ENCODE data around the gene LRRC14B.
A peak's percentile ranks its signal among the peaks of the same experiment; 100 is the strongest.

Gene LRRC14B

DNA sequence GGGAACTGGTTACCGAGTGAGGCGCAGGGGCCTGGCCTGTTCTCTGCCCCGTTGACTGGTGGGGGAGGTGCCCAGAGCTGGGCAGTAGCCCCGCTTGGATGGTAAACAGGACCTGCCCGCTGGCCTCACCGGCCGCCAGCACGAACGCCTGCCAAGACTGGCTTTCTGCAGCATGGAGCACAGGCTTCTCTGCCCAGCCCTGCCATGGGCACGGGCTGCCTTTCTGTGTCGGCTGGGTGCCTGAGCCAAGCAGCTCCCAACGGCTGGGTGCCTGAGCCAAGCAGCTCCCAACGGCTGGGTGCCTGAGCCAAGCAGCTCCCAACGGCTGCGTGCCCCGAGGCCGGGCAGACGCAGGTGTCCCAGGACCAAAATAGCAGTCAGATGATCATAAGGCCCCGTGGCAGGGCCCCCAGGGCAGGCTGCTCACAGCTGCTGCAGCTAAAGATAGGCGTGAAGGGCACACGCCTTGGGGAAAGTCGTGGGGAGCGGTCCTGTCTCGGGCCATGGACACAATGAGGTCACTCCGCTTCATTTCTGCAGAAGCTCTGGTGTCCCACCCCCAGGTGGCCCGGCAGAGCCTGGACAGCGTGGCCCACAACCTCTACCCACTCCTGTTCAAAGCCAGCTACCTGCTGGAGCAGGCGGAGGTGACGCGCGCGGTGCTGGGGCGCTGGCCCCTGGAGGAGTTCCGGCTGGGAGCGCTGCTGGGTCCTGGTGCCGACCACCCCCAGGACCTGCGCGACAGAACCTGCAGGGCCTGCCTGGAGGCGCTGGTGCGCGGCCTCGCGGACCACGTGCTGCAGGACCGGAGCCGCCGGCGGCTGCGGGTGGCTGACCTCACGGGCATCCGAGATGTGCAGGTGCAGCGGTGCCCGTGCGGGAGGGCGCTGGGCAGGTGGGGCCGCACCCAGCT, at the start of gene LRRC14B:
LRRC14B (plus strand) TSS at position 460 of the 913 bp plus-strand sequence; CDS start at position 504, 44 bp downstream.
- Mint-ChIP-seq H3K27me3 (peaks cover 9% of the 10 kb centered on the region), H3K9me3 (no peaks in the 10 kb centered on the region), H3K36me3 (no peaks in the 10 kb centered on the region), H3K4me1 (peaks cover 11% of the 10 kb centered on the region), H3K27ac (no peak within 1 kb of the TSS), H3K4me3 (peak within 1 kb of the TSS; percentile 56)
- ATAC-seq (ENCODE audit: low read depth) (peak; percentile 14), DNase-seq (ENCODE audit: low spot score in 2 of 2) (peak in 1 of 2 donors; percentile 25)

GRCh38 chr5:141761-142160, 49.5 kb upstream of the LRRC14B start:
- no peak for DNase-seq (ENCODE audit: low spot score in 2 of 2)
- no peak overlapping the region for H3K4me3 Mint-ChIP-seq
- H3K27ac Mint-ChIP-seq, result no peak overlapping the region
- H3K36me3 Mint-ChIP-seq, result peaks cover 4% of the 10 kb centered on the region
- peaks cover 17% of the 10 kb centered on the region for H3K27me3 Mint-ChIP-seq
- peaks cover 6% of the 10 kb centered on the region for H3K9me3 Mint-ChIP-seq
- no peak for ATAC-seq (ENCODE audit: low read depth)
- H3K4me1 Mint-ChIP-seq, result peaks cover 5% of the 10 kb centered on the region

DNA sequence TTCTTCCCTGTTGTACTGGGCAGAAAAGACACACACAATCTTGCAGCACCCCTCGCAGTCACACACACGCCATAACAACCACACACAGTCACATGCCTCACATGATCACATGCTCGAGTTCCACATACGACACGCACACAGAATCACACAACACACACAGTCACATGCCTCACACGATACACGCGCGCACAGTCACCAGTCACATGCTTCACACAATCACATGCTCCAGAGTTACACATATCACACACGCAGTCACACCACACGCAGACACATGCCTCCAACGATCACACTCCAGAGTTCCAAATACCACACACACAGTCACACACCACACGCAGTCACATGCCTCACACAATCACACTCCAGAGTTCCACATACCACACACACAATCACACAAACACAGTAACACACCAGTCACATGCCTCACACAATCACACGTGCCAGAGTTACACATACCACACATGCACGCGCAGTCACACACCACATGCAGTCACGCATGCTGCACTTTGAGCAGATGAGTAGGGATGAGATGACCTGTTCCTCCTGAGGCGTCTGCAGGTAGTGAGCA, 49.0 kb upstream of the LRRC14B start:
- H3K4me1 Mint-ChIP-seq, result peaks cover 5% of the 10 kb centered on the region
- peaks cover 18% of the 10 kb centered on the region for H3K27me3 Mint-ChIP-seq
- peaks cover 8% of the 10 kb centered on the region for H3K36me3 Mint-ChIP-seq
- no peak for DNase-seq (ENCODE audit: low spot score in 2 of 2)
- no peak for ATAC-seq (ENCODE audit: low read depth)
- peaks cover 10% of the 10 kb centered on the region for H3K9me3 Mint-ChIP-seq
- H3K4me3 Mint-ChIP-seq, result no peak overlapping the region
- H3K27ac Mint-ChIP-seq, result no peak overlapping the region

GRCh38 chr5:143041-143440, 48.3 kb upstream of the LRRC14B start:
- DNase-seq (ENCODE audit: low spot score in 2 of 2) (no peak), ATAC-seq (ENCODE audit: low read depth) (no peak)
- Mint-ChIP-seq H3K36me3 (peaks cover 11% of the 10 kb centered on the region), H3K27me3 (peaks cover 18% of the 10 kb centered on the region), H3K27ac (no peak overlapping the region), H3K4me1 (peaks cover 5% of the 10 kb centered on the region), H3K4me3 (no peak overlapping the region), H3K9me3 (peaks cover 17% of the 10 kb centered on the region)

GRCh38 chr5:144941-145340, 46.4 kb upstream of the LRRC14B start:
- ATAC-seq (ENCODE audit: low read depth), result no peak
- Mint-ChIP-seq H3K4me3 (no peak overlapping the region), H3K9me3 (peaks cover 18% of the 10 kb centered on the region), H3K4me1 (peaks cover 5% of the 10 kb centered on the region), H3K27me3 (peaks cover 18% of the 10 kb centered on the region), H3K27ac (no peak overlapping the region), H3K36me3 (peaks cover 11% of the 10 kb centered on the region)
- no peak for DNase-seq (ENCODE audit: low spot score in 2 of 2)

GRCh38 chr5:145585-146323, 45.5 kb upstream of the LRRC14B start:
- DNase-seq (ENCODE audit: low spot score in 2 of 2) (no peak), ATAC-seq (ENCODE audit: low read depth) (no peak)
- H3K27me3 Mint-ChIP-seq, result peaks cover 18% of the 10 kb centered on the region
- no peak overlapping the region for H3K4me3 Mint-ChIP-seq
- peaks cover 11% of the 10 kb centered on the region for H3K36me3 Mint-ChIP-seq
- H3K27ac Mint-ChIP-seq, result no peak overlapping the region
- peaks cover 5% of the 10 kb centered on the region for H3K4me1 Mint-ChIP-seq
- H3K9me3 Mint-ChIP-seq, result peaks cover 18% of the 10 kb centered on the region

DNA sequence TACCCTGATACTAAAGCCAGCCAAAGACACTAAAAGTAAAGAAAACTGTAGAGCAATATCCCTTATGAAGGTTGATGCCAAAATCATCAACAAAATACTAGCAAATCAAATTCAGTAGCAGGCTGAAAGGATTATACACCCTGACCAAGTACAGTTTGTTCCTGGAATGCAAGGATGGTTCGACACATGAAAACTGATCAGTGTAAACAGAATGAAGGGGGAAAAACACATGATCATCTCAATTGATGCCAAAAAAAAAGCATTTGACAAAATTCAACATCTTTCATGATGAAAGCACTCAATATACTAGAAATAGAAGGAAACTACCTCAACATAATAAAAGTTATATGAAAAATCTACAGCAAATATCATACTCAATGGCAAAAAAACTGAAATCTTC, 43.5 kb upstream of the LRRC14B start:
- peaks cover 17% of the 10 kb centered on the region for H3K9me3 Mint-ChIP-seq
- peaks cover 12% of the 10 kb centered on the region for H3K27me3 Mint-ChIP-seq
- ATAC-seq (ENCODE audit: low read depth) (no peak), DNase-seq (ENCODE audit: low spot score in 2 of 2) (no peak)
- H3K4me3 Mint-ChIP-seq, result no peak overlapping the region
- peaks cover 11% of the 10 kb centered on the region for H3K36me3 Mint-ChIP-seq
- H3K4me1 Mint-ChIP-seq, result no peaks in the 10 kb centered on the region
- no peak overlapping the region for H3K27ac Mint-ChIP-seq

GRCh38 chr5:149745-150485, 41.4 kb upstream of the LRRC14B start:
- no peaks in the 10 kb centered on the region for H3K4me1 Mint-ChIP-seq
- DNase-seq (ENCODE audit: low spot score in 2 of 2) (no peak), ATAC-seq (ENCODE audit: low read depth) (no peak)
- H3K27me3 Mint-ChIP-seq, result peaks cover 7% of the 10 kb centered on the region
- peaks cover 11% of the 10 kb centered on the region for H3K36me3 Mint-ChIP-seq
- no peak overlapping the region for H3K4me3 Mint-ChIP-seq
- peaks cover 17% of the 10 kb centered on the region for H3K9me3 Mint-ChIP-seq
- no peak overlapping the region for H3K27ac Mint-ChIP-seq

- H3K27me3 Mint-ChIP-seq, result peaks cover 7% of the 10 kb centered on the region
- no peak overlapping the region for H3K4me3 Mint-ChIP-seq
- H3K36me3 Mint-ChIP-seq, result peaks cover 11% of the 10 kb centered on the region
- H3K9me3 Mint-ChIP-seq, result peaks cover 17% of the 10 kb centered on the region
- ATAC-seq (ENCODE audit: low read depth), result no peak
- no peak for DNase-seq (ENCODE audit: low spot score in 2 of 2)
- H3K27ac Mint-ChIP-seq, result no peak overlapping the region
- no peaks in the 10 kb centered on the region for H3K4me1 Mint-ChIP-seq
Observed at GRCh38 chr5:150746-151145, 40.5 kb upstream of the LRRC14B start.

GRCh38 chr5:152077-152476, 39.2 kb upstream of the LRRC14B start:
- no peak for ATAC-seq (ENCODE audit: low read depth)
- no peak for DNase-seq (ENCODE audit: low spot score in 2 of 2)
- peaks cover 5% of the 10 kb centered on the region for H3K36me3 Mint-ChIP-seq
- no peaks in the 10 kb centered on the region for H3K4me1 Mint-ChIP-seq
- no peak overlapping the region for H3K4me3 Mint-ChIP-seq
- H3K27me3 Mint-ChIP-seq, result peaks cover 6% of the 10 kb centered on the region
- peaks cover 10% of the 10 kb centered on the region for H3K9me3 Mint-ChIP-seq
- no peak overlapping the region for H3K27ac Mint-ChIP-seq

GRCh38 chr5:153256-153655, 38.0 kb upstream of the LRRC14B start:
- Mint-ChIP-seq H3K9me3 (peaks cover 2% of the 10 kb centered on the region), H3K27me3 (peaks cover 9% of the 10 kb centered on the region), H3K4me3 (no peak overlapping the region), H3K4me1 (no peaks in the 10 kb centered on the region), H3K36me3 (no peaks in the 10 kb centered on the region), H3K27ac (no peak overlapping the region)
- DNase-seq (ENCODE audit: low spot score in 2 of 2), result no peak
- ATAC-seq (ENCODE audit: low read depth), result no peak

DNA sequence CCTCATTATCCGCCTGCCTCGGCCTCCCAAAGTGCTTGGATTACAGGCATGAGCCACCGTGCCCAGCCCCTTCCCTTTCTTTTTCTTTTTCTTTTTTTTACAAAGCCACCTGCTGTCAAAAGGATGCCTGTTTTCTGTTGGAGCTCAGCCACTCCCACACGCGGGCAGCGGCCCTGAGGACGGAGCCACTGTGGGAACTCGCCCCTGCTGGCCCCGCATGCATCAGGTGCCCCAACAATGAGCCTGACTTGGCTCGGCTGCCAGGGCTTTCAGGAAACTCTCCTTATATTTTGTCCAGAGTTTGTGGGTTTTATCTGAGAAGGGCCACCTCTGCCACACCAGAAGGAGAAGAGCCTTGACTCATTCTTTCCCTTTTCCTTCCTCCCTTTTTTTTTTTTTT, 37.1 kb upstream of the LRRC14B start:
- Mint-ChIP-seq H3K27me3 (peaks cover 18% of the 10 kb centered on the region), H3K9me3 (no peaks in the 10 kb centered on the region), H3K4me1 (peaks cover 2% of the 10 kb centered on the region), H3K4me3 (no peak overlapping the region), H3K27ac (no peak overlapping the region), H3K36me3 (peaks cover 2% of the 10 kb centered on the region)
- no peak for DNase-seq (ENCODE audit: low spot score in 2 of 2)
- no peak for ATAC-seq (ENCODE audit: low read depth)

DNA sequence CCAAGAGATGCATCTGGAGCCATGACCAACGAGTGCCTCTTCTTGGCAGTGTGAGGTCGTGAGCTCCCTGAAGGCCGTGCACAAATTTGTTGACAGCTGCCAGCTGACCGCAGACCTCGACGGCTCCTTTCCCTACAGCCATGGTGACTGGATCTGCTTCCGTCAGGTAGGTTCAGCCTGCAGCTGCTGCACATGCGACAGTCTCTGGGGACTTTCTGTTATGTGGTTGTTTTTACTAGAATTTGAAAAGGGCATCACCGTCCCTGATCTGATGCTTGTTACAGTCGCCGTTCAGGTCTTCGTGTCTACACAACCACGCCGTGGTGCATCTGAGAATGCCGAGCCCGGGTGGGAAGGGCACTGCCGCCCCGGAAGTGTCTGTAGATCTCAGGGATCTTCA, 36.5 kb upstream of the LRRC14B start:
- H3K9me3 Mint-ChIP-seq, result no peaks in the 10 kb centered on the region
- H3K4me3 Mint-ChIP-seq, result no peak overlapping the region
- peaks cover 22% of the 10 kb centered on the region for H3K27me3 Mint-ChIP-seq
- ATAC-seq (ENCODE audit: low read depth) (no peak), DNase-seq (ENCODE audit: low spot score in 2 of 2) (no peak)
- H3K27ac Mint-ChIP-seq, result no peak overlapping the region
- peaks cover 2% of the 10 kb centered on the region for H3K4me1 Mint-ChIP-seq
- H3K36me3 Mint-ChIP-seq, result peaks cover 2% of the 10 kb centered on the region

Data from memory B cell (primary cell).